ENCODE measurements around the gene TMEM94.
A peak's percentile ranks its signal among the peaks of the same experiment; 100 is the strongest.

TMEM94 gene

GRCh38 chr17:75530837-75531720 is 74.6 kb downstream of the TMEM94 start:
- DNase-seq, result no peak

DNA sequence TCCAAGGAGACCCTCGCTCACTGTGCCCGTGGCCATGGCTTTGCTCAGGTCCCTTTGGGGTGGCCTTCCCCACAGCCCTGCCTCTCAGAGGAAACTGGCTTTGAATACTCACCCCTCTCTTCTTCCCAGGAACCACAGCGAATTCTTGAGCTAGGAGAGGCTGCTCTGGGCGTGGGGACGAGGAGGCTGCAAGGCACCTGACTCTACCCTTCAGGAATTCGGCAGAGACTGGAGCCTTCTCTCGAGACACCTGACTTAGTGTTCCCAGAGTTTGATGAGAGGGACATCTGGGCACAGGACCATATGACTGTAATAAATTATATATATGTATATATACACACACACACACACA is 75.3 kb downstream of the TMEM94 start:
- DNase-seq, result no peak

- DNase-seq, result peak; percentile 12 to 48
Observed at GRCh38 chr17:75535119-75535537, 78.7 kb downstream of the TMEM94 start.

DNA sequence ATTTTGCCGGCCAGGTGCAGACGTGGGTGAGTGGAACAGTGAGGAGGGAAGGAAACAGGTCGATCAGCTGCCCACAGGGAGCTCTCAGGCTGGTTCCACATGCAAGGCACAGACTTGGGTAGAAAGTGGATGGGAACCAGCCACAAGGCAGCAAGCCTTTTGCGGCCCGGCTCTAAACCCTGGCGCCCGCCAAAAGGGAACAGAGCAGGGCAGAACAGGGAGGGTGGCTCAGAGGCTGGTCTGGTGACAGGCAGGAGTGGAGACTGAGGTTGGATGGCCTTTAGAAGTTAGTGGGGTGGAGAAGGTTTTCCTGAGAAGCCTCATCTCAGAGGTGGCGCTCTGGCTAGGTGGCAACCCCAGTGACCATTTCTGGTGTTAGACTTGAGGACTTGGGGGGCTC is 79.4 kb downstream of the TMEM94 start:
- no peak for DNase-seq

GRCh38 chr17:75536366-75536765 is 79.9 kb downstream of the TMEM94 start:
- no peak for DNase-seq

GRCh38 chr17:75539967-75540729 is 83.7 kb downstream of the TMEM94 start:
- no peak for DNase-seq

DNA sequence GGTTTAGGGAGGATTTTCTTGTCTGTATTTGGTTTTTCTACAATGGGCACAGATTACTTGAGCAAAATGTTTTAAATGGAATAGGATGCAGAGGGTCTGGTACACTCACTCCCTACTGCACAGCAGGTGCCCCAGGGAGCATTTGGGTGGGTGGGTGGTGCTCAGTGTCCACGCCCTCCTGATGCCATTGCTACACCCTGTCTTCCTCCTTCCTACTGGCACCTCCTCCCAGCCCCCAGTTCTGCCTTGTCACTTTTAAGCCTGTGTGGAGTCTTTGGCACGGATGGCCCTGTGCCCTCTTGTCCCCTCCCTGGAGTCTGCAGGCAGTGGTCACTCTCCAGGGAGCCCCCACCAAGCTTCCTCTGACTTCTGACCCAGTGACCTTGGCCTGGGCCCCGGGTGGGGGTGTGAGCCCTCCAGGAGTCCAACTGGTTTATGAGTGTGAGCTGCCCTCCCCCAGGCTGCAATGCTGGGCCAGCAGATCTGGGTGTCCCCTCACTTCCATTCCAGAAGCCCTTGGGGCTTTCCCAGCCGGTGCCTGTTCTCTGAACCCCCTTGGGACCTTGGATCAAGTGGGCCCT is 84.6 kb downstream of the TMEM94 start:
- DNase-seq, result peak in 1 of 2 donors; percentile 31

DNA sequence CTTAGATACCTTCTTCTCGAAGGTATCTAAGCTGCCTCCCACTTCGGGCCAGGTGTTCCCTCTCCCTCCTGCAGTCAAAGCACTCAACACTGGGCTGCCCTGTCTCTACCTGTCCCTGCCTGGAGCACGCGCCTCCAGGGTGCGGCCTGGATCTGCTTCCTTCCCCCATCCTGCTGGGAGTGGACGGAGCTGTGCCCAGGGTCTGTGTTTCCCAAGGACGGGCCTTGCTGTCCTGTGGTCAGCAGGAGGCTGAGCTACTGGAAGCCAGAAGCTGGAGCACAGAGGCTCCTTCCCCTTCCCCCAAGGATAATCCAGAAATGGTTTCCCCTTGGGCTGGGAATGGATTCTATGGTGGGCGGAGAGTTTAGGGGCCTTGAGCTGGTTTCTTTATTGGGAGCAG is 85.8 kb downstream of the TMEM94 start:
- DNase-seq, result no peak

DNA sequence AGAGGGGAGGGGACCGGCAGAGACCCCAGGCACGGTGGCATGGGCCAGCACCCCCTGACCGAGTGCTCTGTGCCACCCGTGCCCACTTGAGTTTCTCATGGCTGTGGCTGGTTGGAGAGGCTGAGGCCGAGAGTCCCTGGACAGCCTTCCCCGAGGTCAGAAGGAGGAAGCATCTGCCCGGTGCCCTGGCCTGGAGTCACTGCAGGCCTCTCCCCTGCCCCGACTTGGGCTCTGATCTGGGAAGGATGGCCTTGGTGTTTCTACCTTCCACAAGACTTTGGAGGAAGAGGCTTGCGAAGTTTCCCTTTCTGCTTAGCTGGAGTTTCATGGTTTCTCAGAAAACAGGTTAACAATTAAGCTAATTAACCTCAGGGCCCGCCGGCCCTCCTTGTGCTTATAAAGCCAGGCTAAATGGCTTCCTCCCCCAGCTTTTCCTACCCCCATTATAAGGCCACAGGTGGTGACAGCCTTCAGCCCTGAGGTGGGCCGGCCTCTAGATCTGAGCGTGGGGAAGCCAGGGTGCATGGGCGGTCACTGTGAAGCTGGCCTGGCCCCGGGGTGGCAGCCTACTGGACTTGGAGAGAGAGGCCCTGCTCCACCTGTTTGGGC is 86.4 kb downstream of the TMEM94 start:
- no peak for DNase-seq

DNA sequence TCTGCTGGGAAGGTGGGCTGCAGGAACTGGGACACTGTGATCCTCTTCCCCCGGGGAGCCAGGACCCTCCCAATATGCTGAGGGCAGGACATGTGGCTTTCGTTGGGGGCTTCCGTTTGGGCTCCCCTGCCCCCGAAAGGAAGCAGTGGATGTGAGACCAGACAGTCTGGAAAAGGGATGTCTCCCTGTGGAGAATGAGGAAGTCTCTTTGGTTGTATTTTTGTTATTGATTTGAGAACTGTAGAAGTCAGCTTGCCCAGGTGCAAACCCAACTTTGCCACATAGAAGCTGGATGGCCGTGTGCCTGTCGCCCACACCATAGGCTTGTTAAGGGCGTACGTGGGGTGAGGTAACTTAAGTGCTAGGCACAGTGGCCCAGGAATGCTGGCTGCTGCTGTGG is 87.8 kb downstream of the TMEM94 start:
- DNase-seq, result no peak

GRCh38 chr17:75546181-75546580 is 89.7 kb downstream of the TMEM94 start:
- no peak for DNase-seq

DNA sequence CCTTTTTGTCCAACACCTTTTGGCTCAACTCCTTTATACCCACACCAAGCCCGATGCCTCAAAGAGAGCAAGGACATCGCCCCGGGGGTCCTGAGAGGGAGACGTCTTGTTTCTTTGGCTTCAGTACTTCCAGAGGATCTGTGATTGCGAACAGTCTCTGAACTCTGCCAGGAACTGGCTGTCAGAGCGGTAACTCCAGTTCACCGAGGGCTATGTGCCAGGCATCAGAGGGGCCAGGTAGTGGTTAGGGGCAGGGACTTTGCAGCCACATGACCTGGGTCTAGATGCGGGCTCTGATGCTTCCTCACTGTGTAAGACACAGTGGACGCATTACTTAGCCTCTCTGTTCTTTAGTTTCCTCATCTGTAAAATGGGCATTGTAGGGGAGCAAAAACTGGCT is 90.7 kb downstream of the TMEM94 start:
- no peak for DNase-seq

DNA sequence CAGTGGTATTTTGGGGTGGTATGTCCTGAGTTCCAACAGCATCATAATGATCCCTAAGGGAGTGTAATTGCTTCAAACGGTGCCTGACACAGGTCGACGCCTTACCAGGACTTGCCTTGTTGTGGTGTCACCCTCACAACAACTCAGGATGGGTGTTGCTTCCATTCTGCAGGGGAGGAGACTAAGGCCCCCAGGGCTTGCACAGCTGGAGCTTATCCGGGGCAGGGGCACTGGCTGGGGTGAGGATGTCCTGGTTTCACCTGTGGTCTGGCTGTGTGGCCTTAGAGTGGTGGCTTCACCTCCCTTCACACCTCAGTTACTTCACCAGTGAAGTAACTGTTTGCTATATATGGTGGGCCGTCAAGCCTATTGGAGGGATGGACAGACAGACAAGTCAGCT is 92.4 kb downstream of the TMEM94 start:
- no peak for DNase-seq

Measured in inflammatory macrophage (primary cell).